ENCODE results near the gene PSME2.

DNA sequence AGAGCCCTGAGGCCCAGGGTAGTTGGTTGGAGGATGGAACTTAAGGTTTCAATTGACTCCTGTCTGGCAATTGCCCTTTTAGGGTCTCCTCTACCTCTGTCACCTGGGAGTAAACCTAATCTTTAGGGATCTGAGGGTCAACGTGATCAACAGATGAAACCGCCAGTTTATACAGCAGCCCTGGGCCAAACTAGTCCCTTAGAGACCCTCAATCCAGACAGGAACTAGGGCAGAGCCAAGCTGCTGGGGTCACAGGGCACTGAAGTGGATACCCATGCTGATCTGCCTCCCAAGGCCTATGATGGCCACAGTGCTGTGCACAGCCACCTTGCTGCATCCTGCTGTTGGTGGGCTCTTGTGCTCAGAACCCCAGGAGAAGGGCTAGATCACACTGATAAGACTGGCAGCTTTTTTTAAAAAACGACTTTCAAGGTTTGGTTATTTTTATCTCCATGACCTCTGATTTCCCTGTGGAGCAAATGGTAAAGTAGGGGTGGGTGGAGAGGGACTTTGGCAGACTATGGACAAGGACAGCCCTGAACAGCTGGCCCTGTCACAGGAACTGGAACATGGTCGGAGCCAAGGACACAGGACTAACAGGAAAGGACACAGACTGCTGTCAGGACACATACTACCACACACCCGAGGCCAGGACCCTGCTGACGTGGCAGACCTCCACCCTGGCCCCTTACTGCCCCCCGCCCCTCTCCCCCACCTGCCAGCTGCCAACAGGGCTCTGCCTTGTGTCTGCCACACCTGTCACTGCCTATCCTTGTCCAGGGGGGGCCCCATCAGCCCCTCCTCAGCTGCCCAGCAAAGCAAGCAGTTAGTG lies 15.5 kb downstream of the PSME2 start:
- TF ChIP-seq, protein P1, sequence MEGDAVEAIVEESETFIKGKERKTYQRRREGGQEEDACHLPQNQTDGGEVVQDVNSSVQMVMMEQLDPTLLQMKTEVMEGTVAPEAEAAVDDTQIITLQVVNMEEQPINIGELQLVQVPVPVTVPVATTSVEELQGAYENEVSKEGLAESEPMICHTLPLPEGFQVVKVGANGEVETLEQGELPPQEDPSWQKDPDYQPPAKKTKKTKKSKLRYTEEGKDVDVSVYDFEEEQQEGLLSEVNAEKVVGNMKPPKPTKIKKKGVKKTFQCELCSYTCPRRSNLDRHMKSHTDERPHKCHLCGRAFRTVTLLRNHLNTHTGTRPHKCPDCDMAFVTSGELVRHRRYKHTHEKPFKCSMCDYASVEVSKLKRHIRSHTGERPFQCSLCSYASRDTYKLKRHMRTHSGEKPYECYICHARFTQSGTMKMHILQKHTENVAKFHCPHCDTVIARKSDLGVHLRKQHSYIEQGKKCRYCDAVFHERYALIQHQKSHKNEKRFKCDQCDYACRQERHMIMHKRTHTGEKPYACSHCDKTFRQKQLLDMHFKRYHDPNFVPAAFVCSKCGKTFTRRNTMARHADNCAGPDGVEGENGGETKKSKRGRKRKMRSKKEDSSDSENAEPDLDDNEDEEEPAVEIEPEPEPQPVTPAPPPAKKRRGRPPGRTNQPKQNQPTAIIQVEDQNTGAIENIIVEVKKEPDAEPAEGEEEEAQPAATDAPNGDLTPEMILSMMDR (IDR thresholded peaks at IDR 0.05) = no peak
- TF ChIP-seq POLR2AphosphoS5 (IDR thresholded peaks at IDR 0.05) (no peak), POLR2A (IDR thresholded peaks at IDR 0.05) (no peak), EP300 (IDR thresholded peaks at IDR 0.05) (no peak)

All from suprapubic skin (tissue), 4 donors.